H1 (cell line): Measurements from ENCODE around the gene ZNF814. TPM values are rescaled to one million over a fixed set of nuclear protein-coding genes. Genes with fewer than 3 reads are reported as not detected.

Source experiments
- CTCF ChIA-PET: fragments of 300-600 bp; sonication (Branson Sonifier 250); formaldehyde crosslinking; loops from one replicate; lab custom pipeline; 2021; ENCODE audit not compliant: partially characterized antibody; lab: Charles Lee
- POLR2A ChIA-PET: fragments of 300-600 bp; sonication (Branson Sonifier 250); formaldehyde crosslinking; loops from one replicate; lab custom pipeline; 2021; ENCODE audit warnings: inconsistent platforms; ENCODE audit not compliant: partially characterized antibody; lab: Charles Lee
- DNase-seq, 2 experiments: peaks; one replicate each; pipeline versions ENCODE4 v3.0.0 to v3.0.0-alpha.2; 2010 to 2022; ENCODE audit warnings: low spot score in 2 of 2, low read depth in 1 of 2, mixed read lengths in 1 of 2
- FAIRE-seq: peaks from 2 replicates; lab custom pipeline; 2011; peaks lifted over from hg19 to GRCh38; lab: Jason Lieb, UNC
- H2AFZ ChIP-seq: 2 replicates; pipeline ENCODE4 v1.8.1; 2012; ENCODE audit warnings: low read length, inconsistent platforms
- H2AK5ac ChIP-seq: 2 replicates; pipeline ENCODE4 v1.6.1; 2013; ENCODE audit warnings: low read depth, low read length
- H2BK120ac ChIP-seq: replicated peaks from 2 replicates; pipeline ENCODE3; 2013; ENCODE audit warnings: low read depth, low read length, inconsistent platforms
- H2BK12ac ChIP-seq: 2 replicates; pipeline ENCODE4 v1.6.1; 2013; ENCODE audit warnings: low read depth, low read length
- H2BK15ac ChIP-seq: 2 replicates; pipeline ENCODE4 v1.6.1; 2013; ENCODE audit warnings: low read length
- H2BK20ac ChIP-seq: 2 replicates; pipeline ENCODE4 v1.6.1; 2013; ENCODE audit warnings: low read length
- H2BK5ac ChIP-seq: 2 replicates; pipeline ENCODE4 v1.6.1; 2013; ENCODE audit warnings: low read depth, low read length
- H3K14ac ChIP-seq: 2 replicates; pipeline ENCODE4 v1.6.1; 2013; ENCODE audit warnings: inconsistent platforms; ENCODE audit not compliant: insufficient read length
- H3K18ac ChIP-seq: 2 replicates; pipeline ENCODE4 v1.6.1; 2013; ENCODE audit warnings: low read length; ENCODE audit errors: extremely low read depth
- H3K23ac ChIP-seq: 2 replicates; pipeline ENCODE4 v1.6.1; 2013; ENCODE audit warnings: inconsistent platforms; ENCODE audit not compliant: insufficient read length
- H3K23me2 ChIP-seq: 2 replicates; pipeline ENCODE4 v1.6.1; 2013; ENCODE audit warnings: low read depth, low read length
- H3K27ac ChIP-seq: 2 replicates; pipeline ENCODE4 v1.6.1; 2011; ENCODE audit warnings: low read depth, low read length, inconsistent platforms
- H3K27me3 ChIP-seq, 4 experiments: replicated peaks in 1 of 4; 1 replicate in 1 of 4; 2 replicates in 3 of 4; pipeline versions ENCODE4 v1.6.1 to v1.8.1; 2011 to 2013; ENCODE audit warnings: low read length in 3 of 4, mild to moderate bottlenecking in 3 of 4, inconsistent platforms in 2 of 4, mixed read lengths in 2 of 4, moderate library complexity in 1 of 4; ENCODE audit not compliant: control insufficient read depth in 3 of 4, insufficient read depth in 3 of 4; ENCODE audit errors: extremely low read depth in 1 of 4
- H3K36me3 ChIP-seq, 4 experiments: 2 replicates each; pipeline versions ENCODE4 v1.6.1 to v1.8.1; 2011 to 2013; ENCODE audit warnings: mild to moderate bottlenecking in 4 of 4, low read length in 3 of 4, moderate library complexity in 2 of 4, control low read depth in 1 of 4, inconsistent platforms in 1 of 4; ENCODE audit not compliant: insufficient read depth in 4 of 4, control insufficient read depth in 2 of 4
- H3K4ac ChIP-seq: replicated peaks from 2 replicates; pipeline ENCODE3; 2013; ENCODE audit warnings: low read length, low read depth, mixed read lengths, inconsistent platforms; ENCODE audit not compliant: insufficient read length
- H3K4me1 ChIP-seq, 4 experiments: replicated peaks in 1 of 4; 1 replicate in 1 of 4; 2 replicates in 3 of 4; pipeline versions ENCODE4 v1.6.1 to v1.8.1; 2011 to 2013; ENCODE audit warnings: low read length in 3 of 4, inconsistent platforms in 2 of 4, mixed read lengths in 1 of 4; ENCODE audit not compliant: insufficient read depth in 4 of 4, control insufficient read depth in 3 of 4
- H3K4me2 ChIP-seq, 2 experiments: 2 replicates each; pipeline versions ENCODE4 v1.6.1 to v1.8.1; 2011 to 2013; ENCODE audit warnings: low read depth in 2 of 2, low read length in 2 of 2, control low read depth in 1 of 2, inconsistent platforms in 1 of 2, mild to moderate bottlenecking in 1 of 2; ENCODE audit not compliant: insufficient read depth in 1 of 2
- H3K4me3 ChIP-seq, 4 experiments: fragments of 200-600, 300-600 bp in 1 of 4; sonication (generic), shearing (Covaris generic), sonication (Bioruptor Twin) in 1 of 4; 2 replicates each; pipeline versions ENCODE4 v1.5.1 to v1.8.1; 2011 to 2016; ENCODE audit warnings: low read length in 4 of 4, low read depth in 3 of 4, control low read depth in 2 of 4, inconsistent platforms in 2 of 4, mild to moderate bottlenecking in 2 of 4, mixed read lengths in 1 of 4, moderate library complexity in 1 of 4; ENCODE audit not compliant: insufficient read depth in 2 of 4; ENCODE audit errors: extremely low read depth in 1 of 4
- H3K56ac ChIP-seq: replicated peaks from 2 replicates; pipeline ENCODE3; 2013; ENCODE audit warnings: low read depth, mild to moderate bottlenecking, mixed read lengths, low read length, inconsistent platforms; ENCODE audit not compliant: insufficient read length
- H3K79me1 ChIP-seq: 2 replicates; pipeline ENCODE4 v1.6.1; 2013; ENCODE audit warnings: low read depth, low read length, control low read depth
- H3K79me2 ChIP-seq, 2 experiments: 2 replicates each; pipeline versions ENCODE4 v1.6.1 to v1.8.1; 2012 to 2013; ENCODE audit warnings: low read length in 2 of 2, mild to moderate bottlenecking in 2 of 2, inconsistent platforms in 1 of 2; ENCODE audit not compliant: insufficient read depth in 2 of 2, control insufficient read depth in 1 of 2
- H3K9ac ChIP-seq, 4 experiments: replicated peaks in 1 of 4; 1 replicate in 1 of 4; 2 replicates in 3 of 4; pipeline versions ENCODE4 v1.6.1 to v1.8.1; 2011 to 2013; ENCODE audit warnings: low read depth in 3 of 4, low read length in 3 of 4, control low read depth in 2 of 4, mild to moderate bottlenecking in 2 of 4, moderate library complexity in 2 of 4, inconsistent platforms in 1 of 4; ENCODE audit errors: extremely low read depth in 1 of 4
- H3K9me3 ChIP-seq, 2 experiments: 2 replicates each; pipeline versions ENCODE4 v1.6.1 to v1.8.1; 2012 to 2013; ENCODE audit warnings: mild to moderate bottlenecking in 2 of 2, moderate library complexity in 2 of 2, control low read depth in 1 of 2, inconsistent platforms in 1 of 2, low read depth in 1 of 2, low read length in 1 of 2, mixed read lengths in 1 of 2; ENCODE audit not compliant: insufficient read depth in 2 of 2
- H4K20me1 ChIP-seq, 2 experiments: replicated peaks in 1 of 2; 2 replicates each; pipeline versions ENCODE3 to v1.8.1; 2011 to 2013; ENCODE audit warnings: inconsistent platforms in 2 of 2, low read length in 2 of 2, mild to moderate bottlenecking in 1 of 2; ENCODE audit not compliant: insufficient read depth in 2 of 2, control insufficient read depth in 1 of 2
- H4K5ac ChIP-seq: 2 replicates; pipeline ENCODE4 v1.6.1; 2013; ENCODE audit warnings: low read length, low read depth, mixed read lengths, inconsistent platforms; ENCODE audit not compliant: insufficient read length
- H4K8ac ChIP-seq: 2 replicates; pipeline ENCODE4 v1.8.0; 2013; ENCODE audit warnings: mild to moderate bottlenecking, moderate library complexity, low read length, inconsistent platforms; ENCODE audit not compliant: insufficient read depth; ENCODE audit errors: extremely low read depth
- H4K91ac ChIP-seq: replicated peaks from 2 replicates; pipeline ENCODE3; 2013; ENCODE audit warnings: low read length, mixed read lengths, inconsistent platforms; ENCODE audit not compliant: insufficient read length
- CBX8 ChIP-seq: fragments of 300-800, 300-1000 bp; sonication (generic); IDR thresholded peaks from 2 replicates; pipeline ENCODE4 v1.7.1; 2016; ENCODE audit warnings: low read depth, low read length, borderline replicate concordance
- CEBPB ChIP-seq: IDR thresholded peaks from 2 replicates; pipeline ENCODE4 v1.6.1; 2012; ENCODE audit warnings: low read depth, low read length
- EGR1 ChIP-seq: IDR thresholded peaks from 2 replicates; pipeline ENCODE4 v1.6.1; 2011; ENCODE audit warnings: low read depth, low read length, borderline replicate concordance
- GABPA ChIP-seq: IDR thresholded peaks from 2 replicates; pipeline ENCODE4 v1.6.1; 2011; ENCODE audit warnings: mild to moderate bottlenecking, low read length, moderate library complexity, borderline replicate concordance; ENCODE audit not compliant: insufficient read depth
- HDAC6 ChIP-seq: IDR thresholded peaks from one replicate; pipeline ENCODE4 v1.7.1; 2012; ENCODE audit warnings: low read depth, mild to moderate bottlenecking, inconsistent platforms, low read length, moderate library complexity
- JUN ChIP-seq: IDR thresholded peaks from 2 replicates; pipeline ENCODE4 v1.6.1; 2011; ENCODE audit warnings: low read depth, mild to moderate bottlenecking, improper control_type of control experiment, low read length
- KDM4A ChIP-seq: IDR thresholded peaks from one replicate; pipeline ENCODE4 v1.7.1; 2012; ENCODE audit warnings: low read depth, mild to moderate bottlenecking, moderate library complexity, low read length, inconsistent platforms; ENCODE audit not compliant: severe bottlenecking
- MAFK ChIP-seq: IDR thresholded peaks from 2 replicates; pipeline ENCODE4 v1.6.1; 2012; ENCODE audit warnings: low read depth, mild to moderate bottlenecking, improper control_type of control experiment, low read length
- SAP30 ChIP-seq: fragments of 300-600 bp; sonication (generic); IDR thresholded peaks from 2 replicates; pipeline ENCODE4 v1.7.1; 2012; ENCODE audit warnings: low read length, moderate library complexity, mild to moderate bottlenecking, inconsistent platforms; ENCODE audit not compliant: insufficient read depth, insufficient replicate concordance
- SIN3A ChIP-seq, 2 experiments: IDR thresholded peaks in 1 of 2; conservative IDR thresholded peaks in 1 of 2; 2 replicates each; pipeline ENCODE4 v1.6.1; 2011 to 2012; ENCODE audit warnings: low read length in 2 of 2, improper control_type of control experiment in 1 of 2, low read depth in 1 of 2, mild to moderate bottlenecking in 1 of 2
- SIRT6 ChIP-seq: IDR thresholded peaks from one replicate; pipeline ENCODE4 v1.7.1; 2012; ENCODE audit warnings: low read length, inconsistent platforms
- WGBS, 2 experiments: shearing (Covaris generic) in 1 of 2; methylation state at CpG; one replicate each; pipeline versions ENCODE4 v1.1.6 to v1.1.7; 2013 to 2015; ENCODE audit warnings: low lambda C conversion rate in 2 of 2, mixed read lengths in 2 of 2, inconsistent platforms in 1 of 2, low coverage in 1 of 2, missing lambda C conversion rate in 1 of 2; ENCODE audit not compliant: insufficient replicate concordance in 2 of 2, insufficient coverage in 1 of 2, insufficient read length in 1 of 2; ENCODE audit errors: extremely low coverage in 1 of 2, missing lambda C conversion rate in 1 of 2; 5-methylcytosine and 5-hydroxymethylcytosine counted together
- polyA plus RNA-seq, 7 experiments: library from polyadenylated mRNA; depleted of rRNA in 3 of 7; stranded (reverse) in 5 of 7; unstranded in 2 of 7; fragments of >200 nt in 5 of 7; fragments of 200-250 nt in 2 of 7; gene quantifications; 1 replicate in 5 of 7; 2 replicates in 1 of 7; 4 replicates in 1 of 7; pipeline versions ENCODE4 v1.2.1 to v1.2.3, GENCODE V29; 2011 to 2013; ENCODE audit warnings: missing spikeins in 2 of 7, mixed read lengths in 2 of 7
- total RNA-seq: library from RNA; stranded (reverse); fragmentation: NEBNext Ultra II Directional; extraction: Animal tissue kit (Norgen Biotek cat#: 25700); gene quantifications from 2 replicates; pipeline ENCODE4 v1.2.1, GENCODE V29; 2021
- TF ChIP-seq, protein P1 (sequence below): IDR thresholded peaks from 2 replicates; pipeline ENCODE4 v1.6.1; 2011; ENCODE audit warnings: low read length, improper control_type of control experiment

The ZNF814 gene
- total and polyA plus RNA-seq, 2 of the 8 experiments (the other 6 are each of a cell fraction or from before 2014, with no cell fraction given): 90.9 to 99.6 TPM

DNA sequence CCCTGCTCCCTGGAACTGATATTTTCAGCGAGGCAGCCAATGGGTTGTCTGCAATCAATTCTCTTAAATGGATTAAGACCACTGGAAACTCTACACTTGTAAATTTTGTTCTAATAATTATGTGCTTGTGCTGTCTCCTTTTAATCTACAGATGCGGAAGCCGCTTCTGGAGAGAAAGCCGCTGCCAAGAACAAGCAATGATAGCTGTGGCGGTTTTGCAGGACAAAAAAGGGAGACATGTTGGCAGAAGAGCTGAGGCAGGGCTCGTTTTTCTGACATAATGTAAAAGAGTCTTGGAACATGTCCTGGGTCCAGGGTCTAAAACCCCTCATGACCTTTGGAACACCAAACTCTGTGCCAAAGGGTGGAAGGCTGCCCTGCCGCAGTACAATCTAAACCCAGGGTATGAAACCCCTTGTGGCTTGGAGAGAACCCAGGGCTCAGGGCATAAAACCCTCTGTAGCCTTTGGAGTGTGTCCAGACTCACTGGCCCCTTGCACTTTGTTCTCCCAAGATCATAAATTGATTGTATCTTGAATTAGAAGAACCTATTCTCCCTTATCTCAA is 14.9 kb upstream of the ZNF814 start:
- Histone ChIP-seq H4K5ac (no peak overlapping the region), H3K27me3 (no peaks in the 10 kb centered on the region), H2BK15ac (no peak overlapping the region), H3K27ac (no peak overlapping the region), H3K14ac (no peak overlapping the region), H3K23ac (no peak overlapping the region), H4K20me1 (no peaks in the 10 kb centered on the region), H3K79me2 (no peaks in the 10 kb centered on the region; a peak in 1 of 4 replicates), H2BK5ac (no peak overlapping the region), H3K56ac (no peak overlapping the region), H2BK12ac (no peak overlapping the region), H4K91ac (no peak overlapping the region), H3K4ac (no peak overlapping the region), H2BK120ac (no peak overlapping the region), H3K9me3 (no peaks in the 10 kb centered on the region), H3K9ac (no peak overlapping the region), H3K4me3 (no peak overlapping the region), H3K18ac (no peak overlapping the region), H3K23me2 (no peaks in the 10 kb centered on the region), H2BK20ac (no peak overlapping the region), H3K4me2 (no peak overlapping the region), H2AFZ (no peak overlapping the region), H2AK5ac (no peak overlapping the region), H3K4me1 (no peaks in the 10 kb centered on the region), H4K8ac (no peak overlapping the region), H3K79me1 (no peaks in the 10 kb centered on the region; the same call in 1 of the 2 replicates), H3K36me3 (peaks cover 0 to 13% (median 8%) of the 10 kb centered on the region in 4 experiments; a peak in 5 of 8 replicates)
- POLR2A ChIA-PET: interaction anchor here (0.7 to 4.3 kb wide), 11 partner anchors 11 to 157 kb away, joined by 3 to 28 read pairs (median 3); partner anchors contain the start of genes ZNF417, ZNF776 and ZNF814
- FAIRE-seq (no peak), DNase-seq (no peak)
- CTCF ChIA-PET: interaction anchor here (0.5 to 2.0 kb wide), 15 partner anchors 8 to 478 kb away, joined by 3 to 13 read pairs (median 3); partner anchors contain the start of gene ZNF552
- 77% methylated on average over 7 of the region's 7 CpGs; no CpG with 5 or more reads in 1 of the 2 experiments for WGBS, 2 experiments
- no peak for TF ChIP-seq MAFK
- no peak for TF ChIP-seq SIN3A (conservative IDR thresholded peaks at IDR 0.05 in 1 of 2, IDR thresholded peaks at IDR 0.05 in 1 of 2; ENCODE audit: low read depth in 1 of 2, low read length in 2 of 2)
- TF ChIP-seq, protein P1, sequence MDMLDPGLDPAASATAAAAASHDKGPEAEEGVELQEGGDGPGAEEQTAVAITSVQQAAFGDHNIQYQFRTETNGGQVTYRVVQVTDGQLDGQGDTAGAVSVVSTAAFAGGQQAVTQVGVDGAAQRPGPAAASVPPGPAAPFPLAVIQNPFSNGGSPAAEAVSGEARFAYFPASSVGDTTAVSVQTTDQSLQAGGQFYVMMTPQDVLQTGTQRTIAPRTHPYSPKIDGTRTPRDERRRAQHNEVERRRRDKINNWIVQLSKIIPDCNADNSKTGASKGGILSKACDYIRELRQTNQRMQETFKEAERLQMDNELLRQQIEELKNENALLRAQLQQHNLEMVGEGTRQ: no peak
- TF ChIP-seq CEBPB: no peak
- TF ChIP-seq EGR1: no peak
- TF ChIP-seq SIRT6: no peak
- TF ChIP-seq SAP30: no peak
- no peak for TF ChIP-seq CBX8
- no peak for TF ChIP-seq HDAC6
- TF ChIP-seq GABPA: no peak
- TF ChIP-seq JUN: no peak
- no peak for TF ChIP-seq KDM4A
